NCI-H1694 treated with DMSO at 0.1 percent for 48 hours (cell line): ENCODE measurements around the gene BAHD1.

Experiments
- DNase-seq: peaks from one replicate; lab custom pipeline; 2025; lab: John Stamatoyannopoulos, UW

The BAHD1 gene

GRCh38 chr15:40440743-40441564 lies at the start of gene BAHD1:
BAHD1 (plus strand) TSS chr15:40440953; CDS start chr15:40458465, 17,512 bp downstream.
- DNase-seq, result peak; percentile 79

DNA sequence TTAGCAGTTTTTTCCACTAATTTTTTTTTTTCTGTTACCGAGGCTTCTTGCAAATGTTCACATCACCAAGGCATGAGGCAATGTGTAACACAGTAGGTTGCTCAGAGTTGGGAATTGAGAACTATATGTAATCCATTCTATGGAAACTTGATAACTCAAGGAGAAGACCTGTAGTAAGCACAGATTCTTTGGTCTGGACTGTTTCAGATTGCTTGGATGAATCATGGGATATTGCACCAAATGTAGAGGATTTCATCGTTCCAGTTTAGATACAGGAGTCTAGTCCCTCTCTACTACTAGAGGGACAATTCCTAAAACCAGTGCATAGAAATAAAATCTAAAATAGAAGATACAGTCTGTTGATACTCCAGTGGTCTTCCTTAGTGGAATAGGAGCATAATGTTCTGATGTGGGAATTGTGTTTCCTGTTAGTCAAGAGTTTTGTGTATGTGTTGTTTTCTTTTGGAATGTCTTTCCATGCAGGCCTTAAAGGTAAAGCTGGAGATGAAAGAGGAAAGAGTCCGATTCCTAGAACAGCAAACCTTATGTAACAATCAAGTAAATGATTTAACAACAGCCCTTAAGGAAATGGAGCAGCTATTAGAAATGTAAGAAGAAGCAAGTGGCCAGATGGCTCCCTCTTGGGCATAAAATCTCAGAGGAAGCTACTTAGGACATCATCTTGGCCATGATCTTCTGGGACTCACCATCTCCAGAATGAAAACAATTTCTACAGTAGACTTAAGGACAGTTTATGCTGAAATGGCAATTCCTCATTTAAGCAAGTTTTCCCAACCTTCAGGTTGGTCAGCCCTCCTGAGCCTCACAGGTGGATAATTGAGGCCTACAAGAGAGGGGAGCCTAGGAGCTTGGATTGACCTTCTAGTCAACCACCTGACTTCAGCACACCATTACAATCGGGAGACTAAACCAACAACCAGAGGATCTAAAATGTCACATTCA lies 47.5 kb upstream of the BAHD1 start:
- no peak for DNase-seq

DNA sequence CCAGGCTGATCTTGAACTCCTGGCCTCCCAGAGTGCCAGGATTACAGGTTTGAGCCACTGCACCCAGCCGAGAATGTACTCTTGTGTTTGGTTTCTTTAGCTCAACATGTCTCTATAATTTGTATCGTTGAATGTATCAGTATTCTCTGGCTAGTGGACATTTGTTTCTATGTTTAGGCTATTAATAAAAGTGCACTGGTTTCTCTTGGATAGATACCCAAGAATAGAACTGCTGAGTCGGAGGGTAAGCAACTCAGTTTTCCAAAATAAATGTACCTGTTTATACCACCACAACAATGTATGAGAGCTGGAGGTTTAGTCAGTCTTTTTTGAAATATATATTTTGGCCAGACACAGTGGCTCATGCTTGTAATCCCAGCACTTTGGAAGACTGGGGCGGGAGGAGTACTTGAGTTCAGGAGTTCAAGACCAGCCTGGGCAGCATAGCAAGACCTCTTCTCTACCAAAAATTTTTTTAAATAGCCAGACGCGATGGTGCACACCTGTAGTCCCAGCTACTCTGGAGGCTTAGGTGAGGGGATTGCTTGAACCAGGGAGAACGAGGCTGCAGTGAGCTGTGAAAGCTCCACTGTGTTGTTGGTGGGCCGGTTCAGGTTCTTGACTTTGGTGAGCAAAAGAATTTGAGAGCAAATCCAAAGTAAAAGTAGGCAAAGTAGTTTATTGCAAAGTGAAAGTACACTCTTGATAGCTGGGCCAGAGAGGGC lies 42.9 kb upstream of the BAHD1 start:
- DNase-seq, result no peak

DNA sequence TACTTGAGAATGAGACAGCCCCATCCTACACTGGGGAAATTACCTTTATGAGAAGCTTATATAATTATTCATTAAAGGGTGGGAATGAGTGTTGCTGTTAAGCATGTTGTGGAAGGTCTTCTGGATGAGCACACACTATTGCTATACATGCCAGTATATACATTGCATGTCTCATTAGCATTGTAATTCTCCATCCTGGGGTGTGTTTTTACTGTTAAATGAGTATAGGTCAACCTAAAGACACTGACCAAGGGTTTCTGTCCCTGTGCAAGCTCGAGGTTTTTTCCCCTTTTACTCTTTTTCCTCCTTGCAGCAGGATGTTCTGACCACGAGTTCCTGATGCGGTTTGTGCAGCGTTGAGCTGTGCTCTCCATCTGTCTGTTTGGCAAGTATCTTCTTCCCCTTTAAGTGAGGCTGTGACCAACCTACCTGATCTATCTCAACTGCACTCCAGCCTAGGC lies 42.3 kb upstream of the BAHD1 start:
- peak; percentile 11 for DNase-seq

DNA sequence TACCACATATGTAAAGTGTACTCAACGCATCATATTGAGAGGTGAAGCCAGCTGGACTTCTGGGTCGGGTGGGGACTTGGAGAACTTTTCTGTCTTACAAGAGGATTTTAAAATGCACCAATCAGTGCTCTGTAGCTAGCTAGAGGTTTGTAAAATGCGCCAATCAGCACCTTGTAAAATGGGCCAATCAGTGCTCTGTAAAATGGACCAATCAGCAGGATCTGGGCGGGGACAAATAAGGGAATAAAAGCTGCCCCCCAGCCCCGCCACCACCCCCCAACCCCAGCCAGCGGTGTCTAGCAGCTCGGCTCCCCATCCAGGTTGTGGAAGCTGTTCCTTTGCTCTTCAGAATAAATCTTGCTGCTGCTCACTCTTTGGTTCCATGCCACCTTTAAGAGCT lies 41.4 kb upstream of the BAHD1 start:
- no peak for DNase-seq

DNA sequence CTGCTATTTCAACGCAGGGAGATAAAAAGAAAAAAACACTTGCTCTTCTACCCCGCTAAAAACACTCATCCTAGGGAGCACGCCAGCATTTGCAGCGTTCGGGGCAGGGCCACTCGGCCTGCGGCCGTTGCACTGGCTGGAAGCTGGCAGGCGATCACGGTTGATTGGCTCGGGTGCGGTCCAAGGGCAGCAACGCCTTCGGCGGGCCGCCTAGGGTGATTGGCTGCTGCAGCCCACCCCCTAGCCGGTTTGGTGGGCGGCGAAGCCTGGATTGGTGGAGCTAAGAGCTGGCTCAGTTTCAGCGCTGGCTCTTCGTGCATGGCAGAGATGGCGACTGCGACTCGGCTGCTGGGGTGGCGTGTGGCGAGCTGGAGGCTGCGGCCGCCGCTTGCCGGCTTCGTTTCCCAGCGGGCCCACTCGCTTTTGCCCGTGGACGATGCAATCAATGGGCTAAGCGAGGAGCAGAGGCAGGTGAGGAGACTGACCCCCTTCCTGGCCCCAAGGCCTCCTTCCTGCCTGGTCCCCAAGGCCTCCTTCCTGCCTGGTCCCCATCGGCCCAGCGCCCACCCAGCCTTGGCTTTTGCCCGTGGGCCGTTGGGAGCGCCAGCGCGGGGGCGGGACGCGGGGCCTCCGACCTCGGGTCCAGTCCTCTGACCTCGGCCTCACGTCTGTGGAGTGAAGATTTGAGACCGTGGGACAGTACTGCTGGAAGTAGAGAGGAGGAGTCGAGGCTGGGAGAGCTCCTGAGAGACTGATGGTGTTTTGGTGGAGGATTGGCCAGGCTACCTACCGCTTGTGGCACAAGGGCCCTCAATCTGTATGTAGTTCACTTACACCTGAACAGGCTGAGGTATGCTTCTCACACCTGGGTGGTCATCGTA lies 35.0 kb upstream of the BAHD1 start, which contains the start of gene IVD:
Gene IVD, plus strand, starts transcription at position 295 of the 881 bp plus-strand sequence. Its CDS starts 33 bp downstream, at position 328.
- peak; percentile 88 for DNase-seq

DNA sequence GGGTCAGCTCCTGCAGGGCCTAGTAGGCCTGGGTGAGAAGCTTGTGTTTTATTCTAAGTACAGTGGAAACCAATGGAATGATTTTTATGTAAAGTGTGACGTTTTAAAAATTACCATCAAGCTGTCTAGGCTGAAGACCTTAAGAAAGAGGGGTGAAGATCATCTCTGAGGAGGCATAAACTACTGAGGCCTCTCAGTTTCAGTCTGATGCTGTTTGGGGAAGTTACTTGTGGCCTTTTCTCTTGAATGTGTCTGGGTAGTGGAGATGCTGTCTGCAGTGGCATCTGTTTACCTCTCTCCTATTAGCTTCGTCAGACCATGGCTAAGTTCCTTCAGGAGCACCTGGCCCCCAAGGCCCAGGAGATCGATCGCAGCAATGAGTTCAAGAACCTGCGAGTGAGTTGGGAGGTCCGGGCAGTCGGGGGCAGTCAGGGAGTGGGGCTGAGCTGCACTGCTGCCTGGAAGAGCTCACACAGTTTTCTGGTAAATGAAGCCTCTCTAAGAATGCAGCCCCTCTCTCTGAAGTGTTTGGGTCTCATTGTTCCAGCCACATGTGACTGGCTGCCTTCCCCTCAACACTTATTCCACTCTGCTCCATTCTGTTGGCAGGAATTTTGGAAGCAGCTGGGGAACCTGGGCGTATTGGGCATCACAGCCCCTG lies 33.3 kb upstream of the BAHD1 start:
- no peak for DNase-seq

- DNase-seq, result no peak
Measured at GRCh38 chr15:40409366-40409765, 31.4 kb upstream of the BAHD1 start.

GRCh38 chr15:40410476-40410875 lies 30.3 kb upstream of the BAHD1 start:
- DNase-seq, result no peak

DNA sequence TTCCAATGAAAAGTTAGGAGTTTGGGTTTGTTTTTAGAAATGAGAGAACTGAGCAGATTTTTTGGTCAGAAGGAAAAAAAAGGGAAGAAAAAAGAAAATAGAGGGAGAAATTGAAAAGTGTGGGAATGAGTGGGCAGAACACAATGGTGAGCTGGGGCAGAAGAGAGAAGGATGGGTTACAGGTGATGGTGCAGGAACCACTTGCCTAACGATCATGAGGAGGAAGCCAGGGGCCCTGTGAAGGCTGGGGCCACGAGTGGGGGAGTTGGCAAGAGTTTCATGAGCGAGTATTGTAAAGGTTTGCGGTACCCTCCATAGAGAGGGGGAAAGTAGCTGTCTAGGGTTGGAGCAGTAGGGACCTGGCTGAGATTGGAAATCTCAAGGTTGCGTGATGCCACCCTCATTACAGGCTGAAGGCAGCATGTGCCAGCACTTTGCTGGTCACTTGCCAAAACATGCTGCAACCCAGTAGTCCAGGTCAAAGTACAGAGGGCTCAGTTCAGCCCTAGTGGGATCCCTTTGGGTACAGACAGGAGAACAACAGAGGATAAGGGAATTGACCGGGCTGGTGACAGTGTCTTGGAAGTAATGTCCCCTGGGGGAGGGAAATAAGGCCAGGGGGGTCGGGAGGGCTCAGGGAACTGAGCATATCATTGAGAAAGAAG lies 28.5 kb upstream of the BAHD1 start:
- DNase-seq, result no peak

- DNase-seq, result no peak
Measured at GRCh38 chr15:40413036-40413435, 27.7 kb upstream of the BAHD1 start.

- DNase-seq, result no peak
Measured at GRCh38 chr15:40414816-40415215, 25.9 kb upstream of the BAHD1 start.

DNA sequence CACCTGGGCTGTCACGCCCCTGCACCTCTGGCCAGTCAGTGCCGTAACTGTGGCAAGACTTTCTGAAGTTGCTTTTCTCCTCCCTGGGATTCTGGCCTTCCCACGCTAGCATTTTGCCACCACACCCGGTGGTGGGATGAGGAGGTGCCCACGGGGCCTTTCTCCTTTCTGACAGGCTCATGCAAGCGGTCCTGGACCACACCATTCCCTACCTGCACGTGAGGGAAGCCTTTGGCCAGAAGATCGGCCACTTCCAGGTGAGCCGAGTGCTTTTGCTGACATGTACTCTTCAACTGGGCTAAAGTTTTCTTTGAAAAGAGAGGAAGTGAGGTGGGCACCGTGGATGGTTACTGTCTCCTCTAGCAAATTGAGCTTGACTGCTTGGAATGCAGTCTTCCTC lies 25.5 kb upstream of the BAHD1 start:
- no peak for DNase-seq

DNA sequence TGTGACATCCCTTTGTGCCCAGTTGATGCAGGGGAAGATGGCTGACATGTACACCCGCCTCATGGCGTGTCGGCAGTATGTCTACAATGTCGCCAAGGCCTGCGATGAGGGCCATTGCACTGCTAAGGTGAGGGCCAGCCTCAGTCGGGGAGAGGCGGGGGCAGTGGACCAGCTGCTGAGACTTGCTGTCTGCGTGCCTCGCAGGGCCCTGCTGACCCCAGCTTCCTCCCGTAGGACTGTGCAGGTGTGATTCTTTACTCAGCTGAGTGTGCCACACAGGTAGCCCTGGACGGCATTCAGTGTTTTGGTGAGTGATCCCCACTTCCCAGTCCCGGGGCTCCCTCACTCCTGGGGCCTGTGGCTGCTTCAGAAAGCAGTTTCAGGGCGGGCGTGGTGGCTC lies 24.7 kb upstream of the BAHD1 start:
- no peak for DNase-seq

DNA sequence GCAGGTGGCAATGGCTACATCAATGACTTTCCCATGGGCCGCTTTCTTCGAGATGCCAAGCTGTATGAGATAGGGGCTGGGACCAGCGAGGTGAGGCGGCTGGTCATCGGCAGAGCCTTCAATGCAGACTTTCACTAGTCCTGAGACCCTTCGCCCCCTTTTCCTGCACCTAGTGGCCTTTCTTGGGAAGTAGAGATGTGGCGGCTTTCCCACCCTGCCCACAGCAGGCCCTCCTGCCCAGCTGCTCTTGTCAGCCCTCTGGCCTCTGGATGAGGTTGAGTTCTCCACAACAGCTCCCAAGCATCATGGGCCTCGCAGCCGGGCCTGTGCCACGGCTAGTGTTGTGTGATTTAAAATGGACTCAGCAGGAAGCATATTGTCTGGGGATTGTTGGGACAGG lies 22.6 kb upstream of the BAHD1 start:
- DNase-seq, result no peak

DNA sequence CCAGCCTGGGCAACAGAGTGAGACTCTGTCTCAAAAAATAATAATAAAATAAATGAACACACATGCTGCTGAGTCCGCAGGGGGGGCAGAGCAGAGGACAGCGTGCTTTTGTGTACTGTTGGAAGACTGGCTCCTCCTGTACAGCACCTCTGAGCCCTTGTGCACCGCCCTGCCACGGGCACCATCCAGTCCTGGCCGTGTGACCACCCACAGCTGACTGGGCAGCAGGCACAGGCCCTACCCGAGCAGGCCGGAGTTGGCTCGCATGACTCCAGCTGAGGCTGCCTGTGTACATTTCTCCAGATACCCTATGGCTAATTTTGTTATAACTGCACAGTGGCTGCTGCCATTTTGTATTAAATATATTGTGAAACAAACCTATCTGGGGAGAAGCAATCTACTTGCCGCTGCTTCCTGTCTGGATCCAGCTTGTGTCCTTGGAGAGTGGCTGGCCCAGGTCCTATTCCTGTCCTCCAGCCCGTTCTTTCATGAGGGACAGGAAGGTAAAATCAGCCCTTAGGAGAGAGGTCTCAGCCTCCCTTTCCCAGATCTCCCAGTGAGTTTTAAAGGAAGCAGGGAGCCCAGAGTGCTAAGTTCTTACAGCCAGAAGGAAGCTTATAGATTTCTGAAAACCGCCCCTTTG lies 20.6 kb upstream of the BAHD1 start:
- no peak for DNase-seq

DNA sequence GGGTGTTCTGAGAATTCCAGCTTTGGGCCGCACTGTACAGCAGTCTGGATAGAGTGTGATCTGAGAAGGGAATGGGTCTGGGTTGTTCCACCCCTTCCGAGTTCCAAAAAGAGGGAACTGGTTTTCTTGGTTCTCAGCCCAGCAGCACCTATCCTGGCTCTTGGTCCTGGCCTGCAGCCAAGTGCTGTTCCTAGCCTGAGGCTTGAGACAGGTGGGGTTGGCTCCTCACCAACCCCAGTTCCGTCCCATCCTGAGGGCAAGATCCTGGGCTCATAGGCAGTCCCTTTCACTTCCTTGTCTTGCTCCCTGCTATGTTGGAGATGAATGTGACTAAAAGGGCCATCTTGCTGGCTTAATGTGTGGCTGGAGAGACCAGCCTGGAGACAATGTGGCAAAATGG lies 20.0 kb upstream of the BAHD1 start:
- DNase-seq, result no peak

- peak; percentile 43 for DNase-seq
Measured at GRCh38 chr15:40421246-40422157, 19.3 kb upstream of the BAHD1 start.
